Ureter (tissue), 1 donor: ENCODE data around the gene SLC30A10. TPM values are rescaled to one million over a fixed set of nuclear protein-coding genes. Genes with fewer than 3 reads are reported as not detected.
"Not testable (repeated sequence)": the region's sequence is repeated elsewhere in the genome, so short reads cannot be mapped to it uniquely, and the experiment has no call there.

Experiments used
- DNase-seq: peaks from one replicate; pipeline ENCODE4 v3.0.0-alpha.2; 2020; ENCODE audit warnings: low spot score
- total RNA-seq: library from RNA; stranded (reverse); gene quantifications from one replicate; pipeline ENCODE4 v1.2.4, GENCODE V29; 2023
- donor health status: DM: yes; HTN: yes; CAD: no.

Gene SLC30A10
- total RNA-seq, 1 donor from 2014 or later: not detected

DNA sequence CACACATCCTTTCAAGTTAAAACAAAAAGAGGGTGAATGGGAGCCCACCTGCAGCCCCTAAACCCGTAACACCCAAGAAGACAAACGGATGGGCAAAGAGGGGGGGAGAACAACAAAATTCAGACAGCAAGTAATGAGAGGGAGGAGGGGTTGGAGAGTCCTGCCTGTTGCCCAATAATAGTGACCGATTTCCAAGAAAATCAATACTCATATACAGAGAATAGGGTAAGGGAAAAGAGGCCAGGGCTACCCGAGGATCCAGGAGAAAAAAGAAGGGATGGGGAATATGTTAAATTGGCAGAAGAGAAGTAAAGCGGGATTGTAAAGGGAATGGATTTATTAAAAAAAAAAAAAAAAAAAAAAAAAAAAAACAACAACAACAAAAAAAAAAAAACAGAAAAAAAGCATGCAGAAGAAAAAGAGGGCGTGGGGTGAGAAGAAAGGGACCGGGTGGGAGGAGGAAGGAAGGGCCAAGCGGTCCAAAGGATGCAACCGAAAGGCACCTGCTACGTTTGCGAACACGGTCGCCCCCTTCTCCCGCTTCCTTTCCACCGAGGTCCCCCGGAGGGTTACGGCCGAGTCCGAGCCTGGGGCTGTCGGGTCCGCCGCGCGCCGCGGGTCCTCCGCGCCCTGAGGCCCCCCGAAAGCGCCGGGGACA, 930 bp downstream of the SLC30A10 start:
- no peak for DNase-seq

DNA sequence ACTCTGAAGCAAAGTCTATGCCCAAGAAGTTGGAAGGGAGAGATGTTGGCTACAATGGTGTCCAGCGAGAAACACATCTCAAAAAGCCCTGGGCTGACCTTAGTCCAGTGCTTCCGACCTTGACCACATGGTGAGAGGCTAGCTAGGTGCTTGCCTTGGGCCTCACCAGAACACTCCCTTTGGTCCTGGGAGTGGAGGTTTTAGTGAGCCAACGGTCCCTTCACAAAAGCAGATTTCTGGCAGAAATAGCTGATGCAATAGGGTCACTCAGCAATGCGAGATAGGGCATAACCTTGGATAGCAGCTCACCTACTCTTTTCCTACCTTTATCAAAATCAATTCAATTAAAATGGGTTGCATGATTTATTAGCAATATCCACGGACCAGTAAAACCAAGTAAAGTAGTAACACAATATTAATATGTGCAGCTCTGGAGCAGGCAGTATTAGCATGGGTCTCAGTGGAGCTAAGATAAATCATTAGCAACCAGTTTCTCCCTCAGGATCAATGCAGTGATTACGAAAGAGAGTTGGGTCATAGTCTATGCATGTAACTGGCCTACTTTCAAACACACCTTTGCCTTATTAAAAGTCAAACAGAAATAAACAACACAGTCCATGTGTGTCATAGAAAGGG, 1.9 kb downstream of the SLC30A10 start:
- DNase-seq: no peak

DNA sequence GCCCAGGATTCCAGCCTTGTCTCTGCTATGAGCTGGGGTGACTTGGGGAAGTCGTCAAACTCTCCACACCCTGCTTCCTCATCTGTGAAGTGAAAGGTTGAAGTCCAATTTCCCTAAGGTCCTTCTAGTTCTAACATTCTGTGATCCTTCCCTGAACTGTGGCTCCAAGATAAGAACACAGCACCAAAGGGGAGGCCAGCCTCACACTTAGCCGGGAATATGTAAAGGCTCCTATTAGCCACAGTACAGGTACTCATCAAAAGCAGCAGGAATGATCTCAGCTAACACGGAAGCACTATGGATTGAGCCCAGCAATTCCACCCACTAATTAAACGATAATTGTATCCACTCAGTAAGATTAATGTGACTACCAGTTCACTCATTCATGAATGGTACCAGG, 4.0 kb downstream of the SLC30A10 start:
- no peak for DNase-seq

DNA sequence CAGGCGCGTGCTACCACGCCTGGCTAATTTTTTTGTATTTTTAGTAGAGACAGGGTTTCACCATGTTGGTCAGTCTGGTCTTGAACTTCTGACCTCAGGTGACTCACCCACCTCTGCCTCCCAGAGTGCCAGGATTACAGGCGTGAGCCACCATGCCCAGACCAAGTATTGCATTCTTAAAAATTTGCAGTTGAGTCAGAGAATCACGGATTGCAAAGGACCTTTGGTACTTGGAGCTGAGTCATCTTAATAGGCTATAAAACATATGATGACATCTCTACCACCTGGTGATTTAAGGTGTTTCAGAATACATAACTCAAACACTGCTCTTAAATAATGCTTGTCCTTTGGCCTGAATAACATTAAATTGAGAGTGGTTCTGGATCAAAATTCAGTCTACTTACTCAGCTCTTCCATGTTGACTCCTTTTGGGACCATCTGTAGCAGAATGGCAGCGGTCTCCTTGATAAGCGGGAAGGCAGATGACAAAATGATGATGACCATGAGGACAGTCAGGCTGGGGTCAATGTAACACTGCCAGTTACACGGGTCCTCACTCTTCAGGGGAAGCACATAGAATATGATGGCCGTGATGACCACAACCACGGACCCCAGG, 10.4 kb downstream of the SLC30A10 start:
- no peak for DNase-seq

DNA sequence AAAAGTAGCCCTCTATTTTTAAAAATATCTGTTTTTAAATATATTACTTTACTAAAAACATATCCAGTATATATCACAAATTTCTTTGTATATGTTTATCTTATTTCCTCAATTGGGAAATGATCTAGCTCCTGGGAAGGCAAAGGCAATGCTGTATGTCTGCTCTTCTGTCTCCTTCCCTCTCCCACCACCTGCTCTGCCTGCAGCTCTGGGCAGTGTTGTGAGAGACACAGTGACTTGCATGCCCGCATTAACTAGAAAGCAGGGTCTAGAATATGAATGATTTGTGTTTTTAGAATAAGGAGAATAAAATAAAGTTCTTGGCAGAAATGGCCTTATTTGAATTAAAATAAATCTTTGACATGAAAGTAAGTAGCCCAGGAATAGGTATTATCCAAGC, 11.1 kb downstream of the SLC30A10 start:
- DNase-seq: no peak

DNA sequence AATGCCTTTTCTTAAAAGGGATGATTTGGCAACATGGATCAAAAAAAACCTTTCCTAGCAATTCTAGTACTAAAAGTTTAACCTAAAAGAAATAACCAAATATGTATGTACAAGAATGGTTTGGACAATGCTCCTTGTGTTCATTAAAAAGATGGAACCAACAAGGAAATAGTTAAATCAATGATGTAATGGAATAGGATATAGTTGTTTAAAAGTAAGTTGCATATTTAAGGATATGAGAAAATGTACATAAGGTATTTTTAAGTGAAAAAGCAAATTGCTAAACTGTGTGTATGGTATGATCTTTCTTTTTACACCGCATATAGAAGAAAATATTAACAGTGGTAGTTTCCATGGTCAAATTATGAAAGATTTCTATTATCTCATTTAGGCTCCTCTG, 12.1 kb downstream of the SLC30A10 start:
- DNase-seq: no peak

DNA sequence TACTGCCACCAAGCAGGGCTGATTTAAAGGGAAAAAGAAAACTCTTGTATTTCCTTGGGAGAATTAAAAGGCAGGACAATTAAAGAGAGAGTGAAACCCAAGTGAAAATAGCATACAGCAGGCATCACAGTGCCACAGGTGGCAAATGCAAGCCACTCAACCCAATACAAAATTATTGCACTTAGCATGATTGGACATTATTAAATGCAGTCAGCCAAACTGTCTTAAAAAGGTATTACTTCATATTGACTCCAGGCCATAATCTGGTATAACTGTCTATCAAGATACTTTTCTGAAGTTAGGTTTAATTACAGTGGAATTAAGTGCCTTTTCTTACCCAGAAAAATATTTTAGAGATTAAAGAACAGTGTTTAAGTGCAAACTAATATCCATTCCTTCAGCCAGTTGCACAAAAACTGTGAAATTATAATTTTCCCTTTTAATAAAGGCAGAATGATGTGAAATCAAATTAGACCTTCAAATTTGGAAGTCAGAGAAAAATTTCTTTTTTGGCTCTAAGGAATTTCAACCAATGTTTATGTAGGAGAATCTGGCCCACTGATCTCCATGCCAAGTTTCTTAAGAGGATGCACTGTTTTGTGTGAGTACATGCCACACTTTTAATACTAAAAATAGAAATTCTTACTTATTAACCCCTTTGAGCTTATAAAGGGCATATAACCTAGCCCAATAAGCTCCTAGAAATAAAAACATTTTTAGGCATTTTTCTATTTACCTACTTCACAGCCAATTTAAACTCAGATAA, 15.2 kb downstream of the SLC30A10 start:
- DNase-seq: no peak

DNA sequence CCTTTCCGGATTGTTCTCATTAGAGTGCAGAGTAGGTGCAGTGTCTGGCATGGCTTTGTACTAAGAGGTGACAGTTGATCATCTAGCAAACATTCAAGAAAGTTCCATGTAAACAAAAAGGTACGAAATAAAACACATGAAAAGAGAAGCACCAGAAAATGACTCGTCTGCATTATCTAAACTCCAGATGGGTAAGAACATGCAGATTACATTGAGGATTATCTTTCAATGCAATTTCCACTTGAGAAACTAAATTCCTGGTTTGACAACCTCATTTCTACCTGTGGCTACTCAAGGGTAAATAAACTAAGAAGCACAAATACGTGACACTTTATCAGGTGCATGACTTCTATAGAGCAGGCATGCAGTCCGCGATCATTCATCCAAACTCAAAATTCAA, 17.6 kb downstream of the SLC30A10 start:
- no peak for DNase-seq

DNA sequence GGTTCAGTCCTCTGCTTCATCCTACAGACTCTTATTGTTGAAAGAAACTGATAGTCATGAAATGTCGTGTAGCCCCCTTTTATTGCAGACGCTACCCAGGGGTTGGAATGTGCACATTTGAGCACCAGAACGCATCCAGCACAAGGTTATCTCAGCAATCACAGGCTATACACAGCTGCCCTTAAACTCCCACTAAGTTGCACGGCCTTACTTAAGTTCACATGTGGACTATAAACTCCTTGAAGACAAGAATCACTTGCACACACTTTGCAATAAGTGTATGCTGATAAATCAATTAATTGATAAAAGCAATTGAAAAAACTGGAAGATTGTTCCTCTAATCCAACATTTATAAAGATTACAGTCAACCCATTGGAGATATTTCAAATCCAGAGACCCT, 18.9 kb downstream of the SLC30A10 start:
- DNase-seq: no peak

DNA sequence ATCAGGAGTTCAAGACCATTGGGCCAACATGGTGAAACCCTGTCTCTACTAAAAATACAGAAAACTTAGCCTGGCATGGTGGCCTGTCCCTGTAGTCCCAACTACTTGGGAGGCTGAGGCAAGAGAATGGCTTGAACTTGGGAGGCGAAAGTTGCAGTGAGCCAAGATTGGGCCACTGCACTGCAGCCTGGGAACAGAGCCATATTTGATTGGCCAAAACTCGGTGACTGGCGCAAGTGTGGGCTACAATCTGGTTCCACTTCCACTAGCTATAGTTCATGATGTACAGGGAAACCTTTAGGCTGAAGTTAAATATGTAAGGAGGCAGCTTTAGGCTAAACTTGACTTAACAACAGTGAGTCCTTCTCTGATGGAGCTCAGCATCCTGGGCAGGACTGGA, 20.2 kb downstream of the SLC30A10 start:
- DNase-seq: no peak

DNA sequence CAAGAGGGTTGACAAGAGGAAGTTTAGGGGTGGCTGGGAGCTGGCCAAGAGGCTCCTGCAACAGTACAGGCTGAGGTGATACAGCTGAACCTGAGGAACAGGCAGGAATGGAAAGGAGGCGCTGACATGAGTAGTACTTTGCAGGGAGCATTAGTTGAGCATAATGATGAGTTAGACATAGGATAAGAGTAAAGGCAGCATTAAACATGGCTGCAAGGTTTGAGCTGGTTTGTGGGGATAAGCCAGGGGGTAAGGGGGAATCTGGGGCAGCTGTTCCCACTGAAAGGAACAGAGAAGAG, 20.6 kb downstream of the SLC30A10 start:
- no peak for DNase-seq

DNA sequence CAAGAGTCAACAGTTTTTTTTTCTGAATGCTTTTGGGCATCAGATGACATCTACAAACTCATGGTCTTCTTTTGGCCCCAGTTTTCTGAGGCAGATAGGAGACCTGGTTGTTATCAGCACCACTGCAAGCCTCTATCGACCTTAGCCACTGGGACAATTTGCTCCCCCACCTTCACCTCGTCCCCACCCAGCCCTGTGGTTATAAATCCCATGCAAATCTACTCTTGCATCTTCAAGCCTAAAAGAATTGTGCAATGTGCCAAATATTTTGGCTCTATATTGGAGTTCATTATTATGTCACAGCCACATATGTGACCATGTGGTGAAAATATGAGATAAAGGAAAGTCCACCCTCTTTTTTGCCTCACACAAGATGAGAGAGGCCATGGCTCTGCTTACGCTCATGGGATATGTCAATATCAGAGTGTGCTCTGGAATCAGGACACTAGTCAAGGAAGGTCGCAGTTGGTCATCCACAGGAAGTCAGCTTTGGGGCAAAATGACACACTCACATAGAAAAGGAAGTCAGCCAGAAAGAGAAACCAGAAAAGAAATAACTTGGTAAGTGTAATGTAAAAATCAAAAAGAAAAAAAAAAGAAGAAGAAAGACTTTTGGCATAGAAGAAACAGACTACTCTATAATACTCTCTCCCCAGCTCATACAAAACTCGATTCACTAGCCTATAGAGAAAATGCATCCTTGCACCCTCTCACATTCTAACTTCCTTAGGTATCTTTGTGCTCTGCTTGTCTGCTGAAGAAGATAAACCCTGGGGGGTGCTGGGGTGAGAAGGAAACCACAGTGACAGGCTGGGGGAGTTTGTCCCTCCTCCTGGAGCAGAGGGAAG, 21.2 kb downstream of the SLC30A10 start:
- DNase-seq: no peak

DNA sequence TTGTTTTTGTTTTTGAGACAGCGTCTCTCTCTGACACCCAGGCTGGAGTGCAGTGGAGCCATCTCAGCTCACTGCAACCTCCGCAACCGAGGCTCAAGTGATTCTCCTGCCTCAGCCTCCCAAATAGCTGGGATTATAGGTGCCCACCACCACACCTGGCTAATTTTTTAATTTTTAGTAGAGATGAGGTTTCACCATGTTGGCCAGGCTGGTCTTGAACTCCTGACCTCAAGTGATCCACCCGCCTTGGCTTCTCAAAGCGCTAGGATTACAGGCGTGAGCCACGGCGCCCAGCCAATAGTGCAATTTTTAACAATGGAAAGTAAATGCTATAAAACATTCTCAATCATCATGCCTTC, 21.8 kb downstream of the SLC30A10 start:
- DNase-seq: not testable (repeated sequence)

DNA sequence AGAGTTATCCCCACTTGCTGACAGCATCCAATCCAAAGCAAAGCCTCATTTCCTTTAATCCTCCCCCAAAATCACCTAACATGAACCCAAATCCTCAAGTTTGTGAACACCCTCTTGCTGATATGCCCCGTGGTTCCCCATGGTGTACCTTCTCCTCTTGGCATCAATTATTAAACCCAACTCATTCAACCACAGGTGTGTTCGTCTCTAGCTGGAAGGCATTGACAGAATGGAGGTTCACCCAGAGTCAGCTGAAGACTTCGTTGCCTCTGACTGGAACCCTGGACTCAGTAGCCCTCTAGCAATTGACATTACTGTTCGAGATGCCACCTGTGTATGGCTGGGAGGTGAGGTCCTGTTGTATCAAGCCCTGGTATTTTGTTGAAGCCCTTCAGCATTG, 22.8 kb downstream of the SLC30A10 start:
- no peak for DNase-seq

DNA sequence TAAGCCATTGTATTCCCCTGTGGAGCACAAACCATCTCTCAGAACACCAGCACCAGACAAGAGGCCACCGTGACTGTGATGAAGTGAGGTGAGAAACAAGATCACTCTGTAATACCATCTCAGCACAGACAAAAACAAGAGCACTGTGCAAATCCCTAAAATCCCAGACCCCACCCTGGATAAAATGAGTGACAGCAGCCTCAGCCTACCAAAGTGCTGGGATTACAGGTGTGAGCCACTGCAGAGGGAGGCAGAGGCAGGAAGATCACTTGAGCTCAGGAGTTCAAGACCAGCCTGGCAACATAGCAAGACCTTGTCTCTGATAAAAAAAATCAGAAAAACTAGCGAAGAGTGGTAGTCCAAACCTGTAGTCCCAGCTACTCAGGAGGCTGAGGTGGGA, 23.4 kb downstream of the SLC30A10 start:
- no peak for DNase-seq

DNA sequence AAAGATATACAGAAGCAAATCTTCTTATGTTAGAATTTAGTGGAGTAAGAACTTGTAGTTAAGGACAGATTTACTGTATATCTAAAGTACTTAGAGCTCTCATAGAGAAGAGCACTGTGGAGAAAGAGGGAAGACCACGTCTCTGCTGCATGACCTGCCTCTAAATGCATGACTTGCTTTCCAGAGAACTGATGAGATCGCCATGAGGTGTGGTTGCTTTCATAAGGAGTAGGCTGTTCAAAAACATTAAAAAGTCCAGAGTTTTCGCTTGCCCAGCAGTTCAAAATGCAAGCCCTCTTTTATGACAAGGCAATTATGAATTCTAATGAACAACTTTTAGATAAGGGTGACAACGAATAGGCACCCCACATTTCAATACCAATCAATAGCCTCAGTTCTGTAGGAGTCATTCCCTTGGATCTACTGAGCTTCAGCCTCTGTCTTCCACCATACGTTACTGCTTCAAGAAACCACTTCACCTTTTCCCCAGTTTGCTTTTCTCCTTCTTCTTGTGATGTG, 24.9 kb downstream of the SLC30A10 start:
- DNase-seq: no peak

DNA sequence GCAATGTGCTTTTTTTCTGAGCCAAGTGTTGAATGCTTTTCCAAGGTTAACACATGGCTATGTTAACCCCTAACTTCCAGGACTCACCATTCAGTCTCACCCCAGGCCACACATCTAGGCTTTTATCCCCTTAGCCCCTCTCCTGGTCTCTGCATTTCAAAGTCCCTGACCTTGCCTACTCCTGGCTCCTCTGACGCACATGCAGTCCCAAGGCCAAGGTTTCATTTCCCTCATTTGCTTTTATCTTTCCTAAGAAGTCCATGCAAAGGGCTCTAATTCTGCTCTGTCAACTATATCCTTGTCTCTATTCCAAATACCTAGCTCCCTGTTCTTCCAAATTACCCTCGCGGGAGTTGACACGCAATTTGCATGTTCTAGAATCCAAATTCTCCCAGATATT, 25.4 kb downstream of the SLC30A10 start:
- no peak for DNase-seq

DNA sequence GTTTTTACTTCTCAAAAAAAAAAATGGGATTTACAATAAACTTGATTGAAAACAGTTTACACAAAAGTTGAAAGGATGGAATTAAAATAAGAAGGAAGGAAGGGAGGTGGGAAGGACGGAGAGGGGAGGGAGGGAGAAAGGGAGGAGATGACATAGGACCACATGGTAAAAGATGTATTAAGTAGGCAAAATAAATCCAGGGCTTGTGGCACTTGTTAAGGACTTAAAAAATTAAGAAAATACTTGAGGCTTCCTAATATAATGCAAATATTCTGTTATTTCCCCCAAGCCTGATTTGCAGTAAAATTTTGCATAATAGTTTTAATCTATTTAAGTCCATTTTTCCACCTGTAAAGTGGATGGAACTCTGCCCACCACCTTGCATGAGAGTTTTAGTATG, 27.5 kb downstream of the SLC30A10 start:
- DNase-seq: no peak

DNA sequence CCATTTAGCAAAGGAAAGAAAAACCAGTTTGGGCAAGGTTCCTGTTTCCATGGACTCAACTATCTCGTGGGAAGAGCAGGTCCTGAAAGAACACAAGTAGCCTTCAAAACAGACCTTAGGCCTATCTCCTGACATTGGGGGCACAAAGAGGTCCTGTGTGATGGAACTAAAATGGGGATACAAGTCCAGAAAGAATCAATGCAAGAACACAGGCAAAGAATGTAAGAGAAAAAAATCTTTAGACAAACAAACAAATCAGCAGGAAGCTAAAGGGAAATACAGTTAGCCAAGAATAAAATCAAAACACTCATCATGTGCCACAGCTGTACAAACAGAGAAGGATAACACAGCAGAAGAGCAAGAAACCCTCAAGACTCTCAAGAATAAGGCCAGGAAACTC, 28.2 kb downstream of the SLC30A10 start:
- no peak for DNase-seq

DNA sequence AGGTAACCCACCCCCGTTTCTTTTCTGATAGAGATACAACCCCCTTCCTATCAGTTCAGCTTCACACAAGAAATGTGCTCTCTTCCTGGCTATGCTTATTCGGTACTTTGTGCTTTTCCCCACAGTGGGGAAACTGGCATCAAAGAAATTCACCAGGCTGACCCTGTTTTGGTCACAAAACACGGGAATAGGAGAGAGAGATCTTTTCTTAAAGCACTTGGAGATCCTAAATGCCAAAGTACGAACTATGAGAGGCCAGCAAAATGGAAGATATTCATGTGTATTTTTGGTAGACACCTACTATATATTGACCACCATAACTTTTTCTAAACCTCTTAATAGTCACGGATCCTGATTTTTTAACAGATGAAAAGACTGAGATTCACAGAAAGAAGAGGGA, 30.0 kb downstream of the SLC30A10 start:
- no peak for DNase-seq

DNA sequence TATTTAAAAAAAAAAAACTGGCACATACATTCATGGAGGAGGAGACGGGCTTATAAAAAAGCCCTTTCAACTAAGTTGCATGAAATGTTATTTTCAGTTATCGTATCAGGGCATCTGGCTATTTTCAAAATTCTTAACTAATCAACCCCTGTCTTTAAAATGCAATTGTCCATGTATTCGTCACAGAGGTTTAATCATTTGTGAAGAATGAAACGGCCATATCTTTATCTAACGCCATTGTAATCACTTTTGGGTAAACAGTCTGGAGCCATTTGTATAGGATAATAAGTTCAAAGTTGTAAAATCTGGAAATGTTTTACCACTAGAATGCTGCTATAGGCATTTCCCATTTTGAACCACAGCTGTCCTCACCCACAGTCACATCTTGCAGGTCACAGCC, 30.4 kb downstream of the SLC30A10 start:
- no peak for DNase-seq

DNA sequence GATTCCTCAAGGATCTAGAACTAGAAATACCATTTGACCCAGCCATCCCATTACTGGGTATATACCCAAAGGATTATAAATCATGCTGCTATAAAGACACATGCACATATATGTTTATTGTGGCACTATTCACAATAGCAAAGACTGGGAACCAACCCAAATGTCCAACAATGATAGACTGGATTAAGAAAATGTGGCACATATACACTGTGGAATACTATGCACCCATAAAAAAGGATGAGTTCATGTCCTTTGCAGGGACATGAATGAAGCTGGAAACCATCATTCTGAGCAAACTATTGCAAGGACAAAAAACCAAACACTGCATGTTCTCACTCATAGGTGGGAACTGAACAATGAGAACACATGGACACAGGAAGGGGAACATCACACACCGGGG, 36.1 kb downstream of the SLC30A10 start:
- DNase-seq: not testable (repeated sequence)
